HCEC 1CT (cell line): ENCODE data around the gene CABP4.
A peak's percentile ranks its signal among the peaks of the same experiment; 100 is the strongest.

Source experiments
- DNase-seq: peaks from one replicate; pipeline ENCODE4 v3.0.0-alpha.2; 2017

CABP4 gene

GRCh38 chr11:67436459-67437081 is 18.6 kb upstream of the CABP4 start:
- no peak for DNase-seq

GRCh38 chr11:67437082-67437808 is 17.9 kb upstream of the CABP4 start, which contains the start of gene PTPRCAP:
TSS of gene PTPRCAP (minus strand) at chr11:67437682. CDS start at chr11:67437619, 63 bp downstream.
- DNase-seq: no peak

GRCh38 chr11:67437809-67438157 is 17.4 kb upstream of the CABP4 start:
- no peak for DNase-seq

DNA sequence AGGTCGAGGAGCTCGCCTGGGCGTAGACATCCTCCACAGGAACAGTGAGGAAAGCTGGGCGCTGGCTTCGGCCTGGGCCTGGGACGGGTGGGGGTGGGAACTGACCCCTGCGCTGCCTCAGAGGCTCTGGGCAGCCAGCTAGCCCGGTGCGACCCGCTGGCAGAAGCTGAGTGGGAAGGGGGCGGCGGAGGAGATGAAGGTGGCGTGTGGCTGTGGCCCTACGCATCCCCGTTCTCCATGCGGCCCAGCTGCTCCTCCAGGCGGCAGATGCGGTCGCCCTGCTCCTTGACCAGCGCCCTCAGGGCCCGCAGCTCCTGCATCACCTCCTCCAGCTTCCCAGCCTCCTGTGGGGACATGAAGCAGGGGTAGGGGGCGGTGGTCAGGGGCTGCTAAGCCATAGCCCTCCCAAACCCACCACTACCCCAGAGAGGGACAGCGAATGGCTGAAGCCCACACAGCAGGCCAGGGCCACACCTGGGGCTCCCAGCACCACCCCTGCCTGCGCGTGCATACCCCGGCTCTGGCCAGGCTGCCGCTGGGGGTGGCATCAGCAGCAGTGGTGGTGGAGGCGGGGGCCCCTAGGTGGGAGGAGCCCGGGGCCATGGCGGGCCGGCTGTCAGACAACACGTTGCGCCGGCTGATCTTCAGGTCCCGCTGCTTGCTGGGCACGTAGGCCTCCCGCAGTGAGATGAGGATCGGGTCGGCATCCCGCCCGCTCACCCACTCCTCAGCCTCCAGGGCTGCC is 16.8 kb upstream of the CABP4 start:
- no peak for DNase-seq

DNA sequence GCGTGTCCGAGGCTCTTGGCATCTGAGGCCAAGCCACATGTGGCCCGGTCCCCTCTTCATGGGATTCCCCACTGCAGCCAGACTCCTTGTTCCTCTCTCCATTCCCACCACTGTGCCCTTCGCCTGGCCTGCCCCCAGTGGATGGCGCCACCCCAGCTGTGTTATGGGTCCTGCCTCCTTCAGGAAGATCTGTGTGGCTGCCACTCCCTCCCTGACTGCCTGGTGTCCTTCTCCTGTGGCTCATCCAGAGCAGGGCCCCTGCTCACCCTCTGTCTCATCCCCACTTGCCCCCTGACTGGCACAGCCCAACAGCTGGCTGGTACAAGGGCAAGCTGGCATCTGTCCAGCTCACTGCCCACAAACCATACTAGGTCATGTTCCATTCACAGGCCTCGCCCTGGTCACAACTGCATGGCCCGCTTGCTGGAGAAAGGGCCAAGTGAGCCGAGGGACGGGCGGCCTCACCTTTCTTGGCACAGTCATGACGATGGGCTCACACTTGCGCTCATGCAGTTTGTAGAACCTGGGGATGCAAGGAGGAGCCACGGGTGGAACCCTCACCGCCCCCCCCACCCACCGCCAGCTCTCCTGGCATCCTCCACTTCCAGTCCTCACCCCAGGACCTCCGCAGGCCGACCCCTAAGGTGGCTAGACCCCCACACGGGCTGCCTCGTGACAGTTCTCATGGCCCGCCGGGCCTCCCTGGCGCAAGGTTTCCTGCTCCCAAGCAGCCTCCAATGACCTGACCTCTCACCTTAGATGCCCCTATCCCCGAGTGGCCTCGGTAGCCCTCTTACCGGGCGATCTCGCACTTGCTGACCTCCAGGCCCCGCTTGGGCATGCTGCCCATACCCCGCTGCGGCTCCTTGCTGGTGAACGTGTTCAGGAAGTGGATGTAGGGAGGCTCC is 15.6 kb upstream of the CABP4 start:
- DNase-seq: peak; percentile 25

DNA sequence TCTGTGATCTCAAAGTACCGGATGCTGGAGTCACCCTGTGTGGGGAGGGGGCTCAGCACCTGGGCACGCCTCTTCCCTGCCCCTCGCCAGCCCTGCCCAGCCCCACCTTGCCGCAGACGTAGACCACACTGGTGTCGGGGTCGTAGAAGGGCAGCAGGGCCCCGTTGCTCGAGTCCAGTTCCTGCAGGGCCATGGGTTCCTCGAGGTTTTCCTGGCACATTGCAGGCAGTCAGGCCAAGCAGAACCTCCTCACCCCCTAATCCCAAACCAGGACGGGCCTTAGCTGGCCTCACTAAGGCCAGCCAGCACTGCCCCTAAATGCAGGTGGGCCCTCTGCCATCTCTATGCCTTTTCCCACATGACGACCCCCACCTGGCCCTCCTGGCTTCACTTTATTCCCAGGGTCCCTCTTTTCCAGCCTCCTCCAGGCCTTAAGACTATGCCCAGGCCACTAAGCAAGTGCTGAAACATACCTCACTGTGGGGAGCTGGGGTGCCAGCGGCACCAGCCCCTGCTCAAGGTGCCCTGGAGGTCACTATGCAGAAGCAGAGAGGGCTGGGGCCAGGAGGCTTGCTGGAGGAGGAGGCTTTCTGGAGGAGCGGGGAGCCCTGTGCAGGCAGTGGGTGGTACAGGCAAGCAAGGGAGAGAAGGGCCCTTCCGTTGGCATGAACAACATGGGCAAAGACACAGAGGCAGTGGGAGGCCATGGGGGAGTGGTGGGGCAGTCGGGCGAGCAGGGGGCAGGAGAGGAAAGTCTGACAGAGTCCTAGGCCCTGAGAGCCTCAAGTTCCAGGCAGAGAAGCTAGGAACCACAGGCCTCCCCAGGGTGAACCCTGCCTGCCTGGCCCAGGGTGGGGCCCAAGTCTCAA is 14.7 kb upstream of the CABP4 start:
- no peak for DNase-seq

GRCh38 chr11:67441098-67441563 is 14.0 kb upstream of the CABP4 start:
- no peak for DNase-seq

GRCh38 chr11:67441731-67442351 is 13.3 kb upstream of the CABP4 start:
- DNase-seq: no peak

GRCh38 chr11:67442504-67443404 is 12.4 kb upstream of the CABP4 start:
- no peak for DNase-seq

DNA sequence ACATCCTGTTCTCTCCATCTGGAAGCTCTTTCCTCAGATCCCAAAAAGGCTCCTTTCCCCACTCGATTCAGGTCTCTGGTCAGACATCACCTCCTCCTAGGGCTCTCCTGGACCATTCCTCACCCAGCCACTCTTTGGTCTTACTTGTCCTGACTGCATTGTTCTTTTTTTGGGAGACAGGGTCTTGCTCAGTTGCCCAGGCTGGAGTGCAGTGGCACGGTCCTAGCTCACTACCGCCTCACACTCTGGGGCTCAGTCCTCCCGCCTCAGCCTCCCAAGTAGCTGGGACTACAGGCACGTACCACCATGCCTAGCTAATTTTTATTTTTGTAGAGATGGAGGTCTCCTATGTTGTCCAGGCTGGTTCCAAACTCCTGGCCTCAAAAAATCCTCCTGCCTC is 9.6 kb upstream of the CABP4 start:
- DNase-seq: no peak

- no peak for DNase-seq
Measured at GRCh38 chr11:67448220-67448609, 6.9 kb upstream of the CABP4 start.

DNA sequence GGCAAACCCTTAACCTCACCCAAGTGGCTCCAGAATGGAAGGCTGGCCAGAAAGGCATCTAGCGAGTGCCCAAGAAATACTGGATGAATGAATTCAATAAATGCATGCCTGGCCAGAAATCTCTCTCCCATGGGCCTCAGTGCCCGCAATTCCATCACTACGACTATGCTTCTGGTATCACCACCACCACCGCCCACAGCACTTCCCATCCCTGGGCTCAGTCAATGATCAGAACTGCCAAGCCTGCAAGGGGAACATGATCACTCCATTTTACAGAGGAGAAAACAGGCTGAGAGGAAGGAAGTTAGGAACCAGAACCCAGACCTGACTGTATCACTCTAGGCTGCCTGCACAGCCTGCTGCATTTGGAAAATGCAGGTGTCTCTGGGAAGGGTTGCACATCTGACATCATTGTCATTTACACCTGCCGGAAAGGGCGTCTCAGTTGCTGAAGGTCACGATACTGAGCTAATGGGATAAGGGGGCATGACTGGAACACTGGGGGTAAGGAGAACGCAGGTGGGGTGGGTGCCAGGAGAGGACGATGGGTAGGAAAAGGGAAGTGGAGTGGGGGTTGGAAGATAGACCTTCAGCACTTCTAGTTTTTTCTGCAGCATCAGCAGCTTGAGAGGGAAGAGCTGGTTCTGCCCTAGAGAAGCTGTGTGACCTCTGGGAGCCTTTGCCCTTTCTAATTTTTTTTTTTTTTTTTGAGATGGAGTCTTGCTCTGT is 5.9 kb upstream of the CABP4 start:
- DNase-seq: no peak

DNA sequence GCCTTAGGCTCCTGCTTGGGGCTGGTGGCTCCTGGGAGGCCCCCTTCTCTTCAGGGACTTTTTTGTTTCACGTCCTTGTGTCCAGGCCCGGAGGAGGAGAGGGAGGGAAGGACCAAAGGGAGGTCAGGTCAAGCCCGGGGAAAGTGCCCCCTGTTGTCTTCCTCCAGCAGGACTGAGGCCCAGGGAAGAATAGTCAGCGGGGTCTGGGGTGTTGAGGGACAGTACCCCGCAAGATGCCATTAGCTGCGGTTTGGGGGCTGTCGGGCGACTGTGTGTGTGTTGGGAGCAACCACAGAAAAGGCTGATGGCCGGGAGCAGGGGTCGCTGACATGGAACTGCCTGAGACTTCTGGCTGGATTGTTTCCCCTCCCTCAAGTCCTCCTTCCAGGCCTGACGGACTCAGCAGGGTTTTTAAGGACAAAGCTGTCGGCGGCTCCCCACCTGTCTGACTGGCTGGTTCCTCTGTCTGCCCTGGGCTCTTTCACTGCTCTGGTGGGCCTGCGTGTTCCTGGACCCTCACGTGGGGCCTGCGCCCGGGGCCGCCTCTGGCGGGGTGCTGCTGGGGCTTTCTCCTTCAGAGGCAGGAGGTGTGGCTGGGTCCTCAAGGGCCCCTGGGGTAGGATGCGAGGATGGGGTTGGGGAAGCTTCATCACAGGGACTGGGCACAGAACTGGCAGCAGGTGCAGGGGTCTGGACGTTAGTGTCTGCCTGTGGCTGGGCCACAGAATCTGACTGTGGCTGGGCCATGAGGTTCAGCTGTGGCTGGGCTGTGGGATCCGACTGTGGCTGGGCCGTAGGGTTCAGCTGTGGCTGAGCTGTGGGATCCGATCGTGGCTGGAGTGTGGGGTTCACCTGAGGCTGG is 4.1 kb upstream of the CABP4 start:
- no peak for DNase-seq

GRCh38 chr11:67451658-67451976 is 3.5 kb upstream of the CABP4 start:
- no peak for DNase-seq

GRCh38 chr11:67452141-67452952 is 2.8 kb upstream of the CABP4 start, which contains the start of gene GPR152:
TSS of gene GPR152 (minus strand) at chr11:67452729. CDS start at chr11:67452724, 5 bp downstream.
- no peak for DNase-seq

DNA sequence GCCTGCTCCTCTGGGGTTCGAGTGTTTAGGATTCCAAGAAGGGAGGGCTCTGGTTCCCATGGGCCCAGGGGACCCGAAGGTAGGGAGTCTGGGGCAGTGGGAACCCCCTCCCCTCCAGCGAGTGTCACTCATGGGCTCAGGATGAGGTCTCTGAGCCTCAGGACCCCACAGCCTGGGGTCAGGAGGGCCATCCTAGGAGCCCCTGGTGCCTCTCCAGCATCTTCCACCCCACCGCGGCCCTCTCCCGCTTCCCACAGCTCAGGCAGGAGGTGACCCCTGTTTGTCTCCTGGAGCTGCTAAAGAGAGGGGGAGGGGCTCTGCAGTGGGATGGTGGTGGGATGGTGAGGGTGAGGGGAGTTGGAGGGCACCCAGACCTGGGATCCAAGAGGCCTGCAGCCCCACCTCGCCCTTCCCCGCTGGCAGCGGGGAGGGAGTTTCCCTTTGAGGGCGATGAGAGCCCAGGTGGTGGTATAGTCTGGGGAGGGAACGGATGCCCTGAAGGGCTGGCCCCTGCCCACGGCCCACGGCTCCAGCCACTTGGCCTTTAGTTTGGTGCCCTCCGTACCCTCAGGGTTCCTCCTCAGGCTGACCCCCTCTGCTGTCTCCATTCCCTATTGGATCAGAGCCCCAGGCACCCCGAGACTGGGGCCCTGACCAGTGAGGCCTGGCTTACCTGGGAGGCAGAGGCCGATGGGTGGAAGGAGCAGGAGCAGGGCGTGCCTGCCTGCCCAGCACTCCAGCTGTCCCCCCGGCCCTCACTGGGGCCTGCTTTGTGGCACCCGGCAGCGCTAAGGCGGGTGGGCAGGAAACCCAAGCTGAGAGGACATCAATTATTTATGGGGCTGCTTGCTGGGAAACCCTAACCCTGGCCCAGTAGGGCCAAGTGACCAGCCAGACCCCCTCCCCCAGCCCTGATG is 1.1 kb upstream of the CABP4 start:
- no peak for DNase-seq
